H9 (cell line): ENCODE measurements around the gene SP140. TPM values are rescaled to one million over a fixed set of nuclear protein-coding genes. Genes with fewer than 3 reads are reported as not detected.

Experiments used
- DNase-seq: peaks from one replicate; pipeline ENCODE4 v3.0.0-alpha.2; 2017
- H2AFZ ChIP-seq: one replicate; pipeline ENCODE4 v1.6.1; 2013; ENCODE audit warnings: mild to moderate bottlenecking, low read length, control low read depth, moderate library complexity
- H2AK5ac ChIP-seq: 2 replicates; pipeline ENCODE4 v1.6.1; 2013; ENCODE audit warnings: low read length, control low read depth, mixed read lengths; ENCODE audit not compliant: insufficient read length
- H2BK120ac ChIP-seq: one replicate; pipeline ENCODE4 v1.6.1; 2013; ENCODE audit warnings: low read depth, mild to moderate bottlenecking, low read length, control low read depth, inconsistent platforms; ENCODE audit not compliant: poor library complexity, severe bottlenecking
- H2BK12ac ChIP-seq: 2 replicates; pipeline ENCODE4 v1.6.1; 2013; ENCODE audit warnings: low read length, control low read depth, mixed read lengths, low read depth; ENCODE audit not compliant: insufficient read length
- H2BK15ac ChIP-seq: 2 replicates; pipeline ENCODE4 v1.6.1; 2013; ENCODE audit warnings: low read depth, low read length, control low read depth
- H2BK20ac ChIP-seq: one replicate; pipeline ENCODE4 v1.6.1; 2013; ENCODE audit warnings: low read depth, mild to moderate bottlenecking, low read length, control low read depth, inconsistent platforms; ENCODE audit not compliant: poor library complexity, severe bottlenecking
- H2BK5ac ChIP-seq: 2 replicates; pipeline ENCODE4 v1.6.1; 2013; ENCODE audit warnings: low read length, control low read depth, mixed read lengths; ENCODE audit not compliant: insufficient read length
- H3K14ac ChIP-seq: 2 replicates; pipeline ENCODE4 v1.6.1; 2013; ENCODE audit warnings: low read length, control low read depth; ENCODE audit not compliant: insufficient read depth
- H3K18ac ChIP-seq: 2 replicates; pipeline ENCODE4 v1.6.1; 2013; ENCODE audit warnings: low read depth, mild to moderate bottlenecking, mixed read lengths, low read length, control low read depth; ENCODE audit not compliant: insufficient read length
- H3K23ac ChIP-seq: 2 replicates; pipeline ENCODE4 v1.6.1; 2013; ENCODE audit warnings: low read length, control low read depth, mixed read lengths, low read depth; ENCODE audit not compliant: insufficient read length
- H3K23me2 ChIP-seq: 2 replicates; pipeline ENCODE4 v1.6.1; 2013; ENCODE audit warnings: low read depth, mild to moderate bottlenecking, mixed read lengths, low read length, control low read depth; ENCODE audit not compliant: insufficient read length, poor library complexity, severe bottlenecking
- H3K27ac ChIP-seq: 2 replicates; pipeline ENCODE4 v1.5.1; 2013; ENCODE audit warnings: low read length, control low read depth, mixed read lengths, low read depth; ENCODE audit not compliant: insufficient read length
- H3K27me3 ChIP-seq: 2 replicates; pipeline ENCODE4 v1.6.1; 2013; ENCODE audit warnings: low read length, control low read depth, inconsistent platforms; ENCODE audit not compliant: insufficient read depth
- H3K4ac ChIP-seq: 2 replicates; pipeline ENCODE4 v1.6.1; 2013; ENCODE audit warnings: low read depth, mild to moderate bottlenecking, control low read depth, inconsistent platforms, low read length, moderate library complexity
- H3K4me1 ChIP-seq: 2 replicates; pipeline ENCODE4 v1.6.1; 2013; ENCODE audit warnings: low read length, control low read depth, inconsistent platforms; ENCODE audit not compliant: insufficient read depth
- H3K4me2 ChIP-seq: 2 replicates; pipeline ENCODE4 v1.6.1; 2013; ENCODE audit warnings: low read length, control low read depth, mixed read lengths; ENCODE audit not compliant: insufficient read length, insufficient read depth
- H3K56ac ChIP-seq: 2 replicates; pipeline ENCODE4 v1.6.1; 2013; ENCODE audit warnings: low read depth, mild to moderate bottlenecking, mixed read lengths, low read length, control low read depth; ENCODE audit not compliant: insufficient read length
- H3K79me1 ChIP-seq: 2 replicates; pipeline ENCODE4 v1.6.1; 2013; ENCODE audit warnings: low read depth, mild to moderate bottlenecking, moderate library complexity, low read length, control low read depth, inconsistent platforms; ENCODE audit not compliant: insufficient read depth, poor library complexity, severe bottlenecking
- H3K79me2 ChIP-seq: 2 replicates; pipeline ENCODE4 v1.6.1; 2013; ENCODE audit warnings: low read length, control low read depth, inconsistent platforms; ENCODE audit not compliant: insufficient read depth
- H3K9ac ChIP-seq: 2 replicates; pipeline ENCODE4 v1.6.1; 2013; ENCODE audit warnings: low read length, control low read depth, mixed read lengths; ENCODE audit not compliant: insufficient read length; ENCODE audit errors: extremely low read depth
- H3K9me3 ChIP-seq: one replicate; pipeline ENCODE4 v1.6.1; 2013; ENCODE audit warnings: low read depth, low read length, inconsistent platforms; ENCODE audit not compliant: control insufficient read depth
- H3T11ph ChIP-seq: one replicate; pipeline ENCODE4 v1.6.1; 2013; ENCODE audit warnings: mild to moderate bottlenecking, low read length, control low read depth, inconsistent platforms
- H4K20me1 ChIP-seq: one replicate; pipeline ENCODE4 v1.6.1; 2013; ENCODE audit not compliant: control insufficient read depth, insufficient read length, insufficient read depth
- H4K5ac ChIP-seq: 2 replicates; pipeline ENCODE4 v1.6.1; 2013; ENCODE audit warnings: low read depth, mild to moderate bottlenecking, mixed read lengths, low read length, control low read depth; ENCODE audit not compliant: insufficient read length
- H4K8ac ChIP-seq: replicated peaks from 2 replicates; pipeline ENCODE4 v1.6.1; 2013; ENCODE audit warnings: low read length, control low read depth, mixed read lengths, low read depth; ENCODE audit not compliant: insufficient read length
- H4K91ac ChIP-seq: 2 replicates; pipeline ENCODE4 v1.6.1; 2013; ENCODE audit warnings: low read depth, mild to moderate bottlenecking, moderate library complexity, mixed read lengths, low read length, control low read depth; ENCODE audit not compliant: insufficient read length
- H3K27ac Mint-ChIP-seq, 3 experiments: 2 replicates in 2 of 3; 3 replicates in 1 of 3; pipeline ENCODE4 v1.8.0; 2020 to 2021; ENCODE audit warnings: mixed read lengths in 3 of 3, mild to moderate bottlenecking in 1 of 3, moderate library complexity in 1 of 3
- H3K27me3 Mint-ChIP-seq: 2 replicates; pipeline ENCODE4 v1.8.0; 2021; ENCODE audit warnings: low read depth, mild to moderate bottlenecking, moderate library complexity, mixed read lengths
- H3K36me3 Mint-ChIP-seq, 3 experiments: 2 replicates in 2 of 3; 3 replicates in 1 of 3; pipeline ENCODE4 v1.8.0; 2020 to 2021; ENCODE audit warnings: low read depth in 3 of 3, mixed read lengths in 3 of 3; ENCODE audit not compliant: insufficient read depth in 1 of 3
- H3K4me1 Mint-ChIP-seq, 2 experiments: 2 replicates each; pipeline ENCODE4 v1.8.0; 2020; ENCODE audit warnings: mixed read lengths in 2 of 2
- H3K4me3 Mint-ChIP-seq, 2 experiments: 2 replicates in 1 of 2; 3 replicates in 1 of 2; pipeline ENCODE4 v1.8.0; 2020 to 2021; ENCODE audit warnings: mild to moderate bottlenecking in 2 of 2, mixed read lengths in 2 of 2, moderate library complexity in 1 of 2
- H3K9me3 Mint-ChIP-seq, 2 experiments: 2 replicates in 1 of 2; 3 replicates in 1 of 2; pipeline ENCODE4 v1.8.0; 2020; ENCODE audit warnings: mild to moderate bottlenecking in 2 of 2, mixed read lengths in 2 of 2, moderate library complexity in 1 of 2
- CTCF ChIP-seq: fragments of 200-600 bp; sonication (generic); conservative IDR thresholded peaks from 3 replicates; pipeline ENCODE4 v1.8.0; 2021; ENCODE audit warnings: antibody characterized with exemption, mild to moderate bottlenecking
- WGBS: extraction: QIAGEN DNeasy Blood & Tissue Kit; methylation state at CpG from one replicate; pipeline ENCODE4 v1.1.7; 2013; ENCODE audit warnings: missing lambda C conversion rate, low lambda C conversion rate, mixed read lengths; ENCODE audit not compliant: insufficient read length; ENCODE audit errors: extremely low coverage; 5-methylcytosine and 5-hydroxymethylcytosine counted together
- total RNA-seq: library from RNA; stranded (reverse); gene quantifications from 2 replicates; pipeline ENCODE4 v1.2.1, GENCODE V29; 2021

Gene SP140
- total RNA-seq, 1 experiment from 2014 or later = 0.31 TPM

- H3K27ac Mint-ChIP-seq = no peak overlapping the region
- H3K9me3 Mint-ChIP-seq = no peaks in the 10 kb centered on the region
- no peak overlapping the region for H3K4me3 Mint-ChIP-seq
- Histone ChIP-seq H4K20me1 (no peaks in the 10 kb centered on the region), H4K91ac (no peak overlapping the region), H2BK12ac (no peak overlapping the region), H3K79me2 (no peaks in the 10 kb centered on the region), H3K14ac (no peak overlapping the region), H3K4me2 (no peak overlapping the region), H3K27me3 (no peaks in the 10 kb centered on the region), H3K4me1 (no peaks in the 10 kb centered on the region), H2BK15ac (no peak overlapping the region), H3K9me3 (no peaks in the 10 kb centered on the region), H3K23ac (no peak overlapping the region), H3K18ac (no peak overlapping the region), H4K5ac (no peak overlapping the region), H3K27ac (no peak overlapping the region), H3K56ac (no peak overlapping the region), H2BK5ac (no peak overlapping the region), H3T11ph (no peak overlapping the region), H3K23me2 (peaks cover 6% of the 10 kb centered on the region), H2AK5ac (no peak overlapping the region), H3K79me1 (no peaks in the 10 kb centered on the region), H2BK120ac (no peak overlapping the region), H3K4ac (no peak overlapping the region), H4K8ac (no peak overlapping the region), H3K9ac (no peak overlapping the region), H2AFZ (no peak overlapping the region), H2BK20ac (no peak overlapping the region)
- DNase-seq = no peak
- peaks cover 0 to 9% (median 0%) of the 10 kb centered on the region in 3 experiments; a peak in 1 of 7 replicates for H3K36me3 Mint-ChIP-seq
- no CpG with 5 or more reads among the region's 2 CpGs for WGBS
- H3K27me3 Mint-ChIP-seq = no peaks in the 10 kb centered on the region
- no peak for TF ChIP-seq CTCF
- peaks cover 9 to 13% of the 10 kb centered on the region in 2 experiments for H3K4me1 Mint-ChIP-seq
These were observed 7.1 kb upstream of the SP140 start for GRCh38 chr2:230218421-230218820.
